H1 (cell line): Measurements from ENCODE around the gene SCFD1. TPM values are rescaled to one million over a fixed set of nuclear protein-coding genes. Genes with fewer than 3 reads are reported as not detected.

Experiments used
- CTCF ChIA-PET: fragments of 300-600 bp; sonication (Branson Sonifier 250); formaldehyde crosslinking; loops from one replicate; lab custom pipeline; 2021; ENCODE audit not compliant: partially characterized antibody; lab: Charles Lee
- POLR2A ChIA-PET: fragments of 300-600 bp; sonication (Branson Sonifier 250); formaldehyde crosslinking; loops from one replicate; lab custom pipeline; 2021; ENCODE audit warnings: inconsistent platforms; ENCODE audit not compliant: partially characterized antibody; lab: Charles Lee
- DNase-seq, 2 experiments: peaks; one replicate each; pipeline versions ENCODE4 v3.0.0 to v3.0.0-alpha.2; 2010 to 2022; ENCODE audit warnings: low spot score in 2 of 2, low read depth in 1 of 2, mixed read lengths in 1 of 2
- FAIRE-seq: peaks from 2 replicates; lab custom pipeline; 2011; peaks lifted over from hg19 to GRCh38; lab: Jason Lieb, UNC
- H2AFZ ChIP-seq: 2 replicates; pipeline ENCODE4 v1.8.1; 2012; ENCODE audit warnings: low read length, inconsistent platforms
- H2AK5ac ChIP-seq: 2 replicates; pipeline ENCODE4 v1.6.1; 2013; ENCODE audit warnings: low read depth, low read length
- H2BK120ac ChIP-seq: replicated peaks from 2 replicates; pipeline ENCODE3; 2013; ENCODE audit warnings: low read depth, low read length, inconsistent platforms
- H2BK12ac ChIP-seq: 2 replicates; pipeline ENCODE4 v1.6.1; 2013; ENCODE audit warnings: low read depth, low read length
- H2BK15ac ChIP-seq: 2 replicates; pipeline ENCODE4 v1.6.1; 2013; ENCODE audit warnings: low read length
- H2BK20ac ChIP-seq: 2 replicates; pipeline ENCODE4 v1.6.1; 2013; ENCODE audit warnings: low read length
- H2BK5ac ChIP-seq: 2 replicates; pipeline ENCODE4 v1.6.1; 2013; ENCODE audit warnings: low read depth, low read length
- H3K14ac ChIP-seq: 2 replicates; pipeline ENCODE4 v1.6.1; 2013; ENCODE audit warnings: inconsistent platforms; ENCODE audit not compliant: insufficient read length
- H3K18ac ChIP-seq: 2 replicates; pipeline ENCODE4 v1.6.1; 2013; ENCODE audit warnings: low read length; ENCODE audit errors: extremely low read depth
- H3K23ac ChIP-seq: 2 replicates; pipeline ENCODE4 v1.6.1; 2013; ENCODE audit warnings: inconsistent platforms; ENCODE audit not compliant: insufficient read length
- H3K23me2 ChIP-seq: 2 replicates; pipeline ENCODE4 v1.6.1; 2013; ENCODE audit warnings: low read depth, low read length
- H3K27ac ChIP-seq: 2 replicates; pipeline ENCODE4 v1.6.1; 2011; ENCODE audit warnings: low read depth, low read length, inconsistent platforms
- H3K27me3 ChIP-seq, 4 experiments: replicated peaks in 1 of 4; 1 replicate in 1 of 4; 2 replicates in 3 of 4; pipeline versions ENCODE4 v1.6.1 to v1.8.1; 2011 to 2013; ENCODE audit warnings: low read length in 3 of 4, mild to moderate bottlenecking in 3 of 4, inconsistent platforms in 2 of 4, mixed read lengths in 2 of 4, moderate library complexity in 1 of 4; ENCODE audit not compliant: control insufficient read depth in 3 of 4, insufficient read depth in 3 of 4; ENCODE audit errors: extremely low read depth in 1 of 4
- H3K36me3 ChIP-seq, 4 experiments: 2 replicates each; pipeline versions ENCODE4 v1.6.1 to v1.8.1; 2011 to 2013; ENCODE audit warnings: mild to moderate bottlenecking in 4 of 4, low read length in 3 of 4, moderate library complexity in 2 of 4, control low read depth in 1 of 4, inconsistent platforms in 1 of 4; ENCODE audit not compliant: insufficient read depth in 4 of 4, control insufficient read depth in 2 of 4
- H3K4ac ChIP-seq: replicated peaks from 2 replicates; pipeline ENCODE3; 2013; ENCODE audit warnings: low read length, low read depth, mixed read lengths, inconsistent platforms; ENCODE audit not compliant: insufficient read length
- H3K4me1 ChIP-seq, 4 experiments: replicated peaks in 1 of 4; 1 replicate in 1 of 4; 2 replicates in 3 of 4; pipeline versions ENCODE4 v1.6.1 to v1.8.1; 2011 to 2013; ENCODE audit warnings: low read length in 3 of 4, inconsistent platforms in 2 of 4, mixed read lengths in 1 of 4; ENCODE audit not compliant: insufficient read depth in 4 of 4, control insufficient read depth in 3 of 4
- H3K4me2 ChIP-seq, 2 experiments: 2 replicates each; pipeline versions ENCODE4 v1.6.1 to v1.8.1; 2011 to 2013; ENCODE audit warnings: low read depth in 2 of 2, low read length in 2 of 2, control low read depth in 1 of 2, inconsistent platforms in 1 of 2, mild to moderate bottlenecking in 1 of 2; ENCODE audit not compliant: insufficient read depth in 1 of 2
- H3K4me3 ChIP-seq, 4 experiments: fragments of 200-600, 300-600 bp in 1 of 4; sonication (generic), shearing (Covaris generic), sonication (Bioruptor Twin) in 1 of 4; 2 replicates each; pipeline versions ENCODE4 v1.5.1 to v1.8.1; 2011 to 2016; ENCODE audit warnings: low read length in 4 of 4, low read depth in 3 of 4, control low read depth in 2 of 4, inconsistent platforms in 2 of 4, mild to moderate bottlenecking in 2 of 4, mixed read lengths in 1 of 4, moderate library complexity in 1 of 4; ENCODE audit not compliant: insufficient read depth in 2 of 4; ENCODE audit errors: extremely low read depth in 1 of 4
- H3K56ac ChIP-seq: replicated peaks from 2 replicates; pipeline ENCODE3; 2013; ENCODE audit warnings: low read depth, mild to moderate bottlenecking, mixed read lengths, low read length, inconsistent platforms; ENCODE audit not compliant: insufficient read length
- H3K79me1 ChIP-seq: 2 replicates; pipeline ENCODE4 v1.6.1; 2013; ENCODE audit warnings: low read depth, low read length, control low read depth
- H3K79me2 ChIP-seq, 2 experiments: 2 replicates each; pipeline versions ENCODE4 v1.6.1 to v1.8.1; 2012 to 2013; ENCODE audit warnings: low read length in 2 of 2, mild to moderate bottlenecking in 2 of 2, inconsistent platforms in 1 of 2; ENCODE audit not compliant: insufficient read depth in 2 of 2, control insufficient read depth in 1 of 2
- H3K9ac ChIP-seq, 4 experiments: replicated peaks in 1 of 4; 1 replicate in 1 of 4; 2 replicates in 3 of 4; pipeline versions ENCODE4 v1.6.1 to v1.8.1; 2011 to 2013; ENCODE audit warnings: low read depth in 3 of 4, low read length in 3 of 4, control low read depth in 2 of 4, mild to moderate bottlenecking in 2 of 4, moderate library complexity in 2 of 4, inconsistent platforms in 1 of 4; ENCODE audit errors: extremely low read depth in 1 of 4
- H3K9me3 ChIP-seq, 2 experiments: 2 replicates each; pipeline versions ENCODE4 v1.6.1 to v1.8.1; 2012 to 2013; ENCODE audit warnings: mild to moderate bottlenecking in 2 of 2, moderate library complexity in 2 of 2, control low read depth in 1 of 2, inconsistent platforms in 1 of 2, low read depth in 1 of 2, low read length in 1 of 2, mixed read lengths in 1 of 2; ENCODE audit not compliant: insufficient read depth in 2 of 2
- H4K20me1 ChIP-seq, 2 experiments: replicated peaks in 1 of 2; 2 replicates each; pipeline versions ENCODE3 to v1.8.1; 2011 to 2013; ENCODE audit warnings: inconsistent platforms in 2 of 2, low read length in 2 of 2, mild to moderate bottlenecking in 1 of 2; ENCODE audit not compliant: insufficient read depth in 2 of 2, control insufficient read depth in 1 of 2
- H4K5ac ChIP-seq: 2 replicates; pipeline ENCODE4 v1.6.1; 2013; ENCODE audit warnings: low read length, low read depth, mixed read lengths, inconsistent platforms; ENCODE audit not compliant: insufficient read length
- H4K8ac ChIP-seq: 2 replicates; pipeline ENCODE4 v1.8.0; 2013; ENCODE audit warnings: mild to moderate bottlenecking, moderate library complexity, low read length, inconsistent platforms; ENCODE audit not compliant: insufficient read depth; ENCODE audit errors: extremely low read depth
- H4K91ac ChIP-seq: replicated peaks from 2 replicates; pipeline ENCODE3; 2013; ENCODE audit warnings: low read length, mixed read lengths, inconsistent platforms; ENCODE audit not compliant: insufficient read length
- ASH2L ChIP-seq: fragments of 200-600, 300-600 bp; sonication (generic); IDR thresholded peaks from one replicate; pipeline ENCODE4 v1.7.1; 2017; ENCODE audit warnings: low read length
- RAD21 ChIP-seq, 2 experiments: IDR thresholded peaks in 1 of 2; conservative IDR thresholded peaks in 1 of 2; 2 replicates each; pipeline ENCODE4 v1.6.1; 2011; ENCODE audit warnings: low read depth in 2 of 2, low read length in 2 of 2, improper control_type of control experiment in 1 of 2, inconsistent platforms in 1 of 2, mild to moderate bottlenecking in 1 of 2, moderate library complexity in 1 of 2
- WGBS, 2 experiments: shearing (Covaris generic) in 1 of 2; methylation state at CpG; one replicate each; pipeline versions ENCODE4 v1.1.6 to v1.1.7; 2013 to 2015; ENCODE audit warnings: low lambda C conversion rate in 2 of 2, mixed read lengths in 2 of 2, inconsistent platforms in 1 of 2, low coverage in 1 of 2, missing lambda C conversion rate in 1 of 2; ENCODE audit not compliant: insufficient replicate concordance in 2 of 2, insufficient coverage in 1 of 2, insufficient read length in 1 of 2; ENCODE audit errors: extremely low coverage in 1 of 2, missing lambda C conversion rate in 1 of 2; 5-methylcytosine and 5-hydroxymethylcytosine counted together
- polyA plus RNA-seq, 7 experiments: library from polyadenylated mRNA; depleted of rRNA in 3 of 7; stranded (reverse) in 5 of 7; unstranded in 2 of 7; fragments of >200 nt in 5 of 7; fragments of 200-250 nt in 2 of 7; gene quantifications; 1 replicate in 5 of 7; 2 replicates in 1 of 7; 4 replicates in 1 of 7; pipeline versions ENCODE4 v1.2.1 to v1.2.3, GENCODE V29; 2011 to 2013; ENCODE audit warnings: missing spikeins in 2 of 7, mixed read lengths in 2 of 7
- total RNA-seq: library from RNA; stranded (reverse); fragmentation: NEBNext Ultra II Directional; extraction: Animal tissue kit (Norgen Biotek cat#: 25700); gene quantifications from 2 replicates; pipeline ENCODE4 v1.2.1, GENCODE V29; 2021
- TF ChIP-seq, protein P1 (sequence below), 3 experiments: IDR thresholded peaks; 1 replicate in 2 of 3; 2 replicates in 1 of 3; pipeline versions ENCODE4 v1.5.1 to v1.6.1; 2011; ENCODE audit warnings: low read length in 3 of 3, mild to moderate bottlenecking in 3 of 3, inconsistent platforms in 2 of 3, low read depth in 1 of 3, moderate library complexity in 1 of 3; ENCODE audit not compliant: insufficient read depth in 1 of 3; ENCODE audit errors: control extremely low read depth in 1 of 3

Gene SCFD1
- total and polyA plus RNA-seq, 2 of the 8 experiments (the other 6 are each of a cell fraction or from before 2014, with no cell fraction given): 32.8 to 64.5 TPM

- H3K27me3 ChIP-seq: no peaks in the 10 kb centered on the region
- H4K91ac ChIP-seq: no peak overlapping the region
- no peaks in the 10 kb centered on the region for H3K4me1 ChIP-seq
- no peak overlapping the region for H3K4me3 ChIP-seq
- H3K79me2 ChIP-seq: no peaks in the 10 kb centered on the region
- FAIRE-seq: no peak
- H2BK12ac ChIP-seq: no peak overlapping the region
- H3K9ac ChIP-seq: no peak overlapping the region
- no peak overlapping the region for H3K4ac ChIP-seq
- H4K5ac ChIP-seq: no peak overlapping the region
- ChIA-PET POLR2A (interaction anchor here (0.6 to 1.3 kb wide), 3 partner anchors 9 to 116 kb away, joined by 3 to 5 read pairs (median 4); partner anchors contain the start of gene SCFD1), CTCF (interaction anchor here (1.2 kb wide), 1 partner anchor 10 kb away, joined by 4 read pairs; no protein-coding TSS in a partner anchor)
- no peak overlapping the region for H3K18ac ChIP-seq
- no peak overlapping the region for H2BK20ac ChIP-seq
- no peak overlapping the region for H3K23ac ChIP-seq
- no peaks in the 10 kb centered on the region for H3K9me3 ChIP-seq
- 83% methylated on average over 6 of the region's 6 CpGs; no CpG with 5 or more reads in 1 of the 2 experiments for WGBS, 2 experiments
- H3K56ac ChIP-seq: no peak overlapping the region
- no peaks in the 10 kb centered on the region for H4K20me1 ChIP-seq
- H3K79me1 ChIP-seq: no peaks in the 10 kb centered on the region
- no peak overlapping the region for H3K14ac ChIP-seq
- no peak overlapping the region; the same call in 1 of the 2 replicates for H3K27ac ChIP-seq
- H3K23me2 ChIP-seq: no peaks in the 10 kb centered on the region
- H2BK15ac ChIP-seq: no peak overlapping the region
- no peak for DNase-seq
- no peak overlapping the region for H2AFZ ChIP-seq
- no peak for TF ChIP-seq ASH2L
- TF ChIP-seq RAD21 (IDR thresholded peaks at IDR 0.05 in 1 of 2, conservative IDR thresholded peaks at IDR 0.05 in 1 of 2; ENCODE audit: low read depth in 2 of 2, low read length in 2 of 2): peak; percentile 32 to 50
- TF ChIP-seq, protein P1, sequence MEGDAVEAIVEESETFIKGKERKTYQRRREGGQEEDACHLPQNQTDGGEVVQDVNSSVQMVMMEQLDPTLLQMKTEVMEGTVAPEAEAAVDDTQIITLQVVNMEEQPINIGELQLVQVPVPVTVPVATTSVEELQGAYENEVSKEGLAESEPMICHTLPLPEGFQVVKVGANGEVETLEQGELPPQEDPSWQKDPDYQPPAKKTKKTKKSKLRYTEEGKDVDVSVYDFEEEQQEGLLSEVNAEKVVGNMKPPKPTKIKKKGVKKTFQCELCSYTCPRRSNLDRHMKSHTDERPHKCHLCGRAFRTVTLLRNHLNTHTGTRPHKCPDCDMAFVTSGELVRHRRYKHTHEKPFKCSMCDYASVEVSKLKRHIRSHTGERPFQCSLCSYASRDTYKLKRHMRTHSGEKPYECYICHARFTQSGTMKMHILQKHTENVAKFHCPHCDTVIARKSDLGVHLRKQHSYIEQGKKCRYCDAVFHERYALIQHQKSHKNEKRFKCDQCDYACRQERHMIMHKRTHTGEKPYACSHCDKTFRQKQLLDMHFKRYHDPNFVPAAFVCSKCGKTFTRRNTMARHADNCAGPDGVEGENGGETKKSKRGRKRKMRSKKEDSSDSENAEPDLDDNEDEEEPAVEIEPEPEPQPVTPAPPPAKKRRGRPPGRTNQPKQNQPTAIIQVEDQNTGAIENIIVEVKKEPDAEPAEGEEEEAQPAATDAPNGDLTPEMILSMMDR (IDR thresholded peaks at IDR 0.05; ENCODE audit: control extremely low read depth in 1 of 3, insufficient read depth in 1 of 3, low read depth in 1 of 3, low read length in 3 of 3): peak in 2 of 3 experiments; percentile 15 to 37; a peak in 2 of 4 replicates
- TF ChIP-seq, all 59 proteins: peak for 2
- no peak overlapping the region for H4K8ac ChIP-seq
- H2BK5ac ChIP-seq: no peak overlapping the region
- peaks cover 4 to 67% (median 24%) of the 10 kb centered on the region in 4 experiments; a peak in 7 of 8 replicates for H3K36me3 ChIP-seq
- no peak overlapping the region for H3K4me2 ChIP-seq
- H2AK5ac ChIP-seq: no peak overlapping the region
- no peak overlapping the region for H2BK120ac ChIP-seq
Measured at GRCh38 chr14:30610787-30611343, 11.3 kb upstream of the SCFD1 start.
